Kasumi-1 (cell line): ENCODE measurements around the gene WTIP.
"Not testable (repeated sequence)": the region's sequence is repeated elsewhere in the genome, so short reads cannot be mapped to it uniquely, and the experiment has no call there.

ENCODE experiments used
- DNase-seq, 2 experiments: peaks; one replicate each; lab custom pipeline; 2025; lab: John Stamatoyannopoulos, UW

The WTIP gene

DNA sequence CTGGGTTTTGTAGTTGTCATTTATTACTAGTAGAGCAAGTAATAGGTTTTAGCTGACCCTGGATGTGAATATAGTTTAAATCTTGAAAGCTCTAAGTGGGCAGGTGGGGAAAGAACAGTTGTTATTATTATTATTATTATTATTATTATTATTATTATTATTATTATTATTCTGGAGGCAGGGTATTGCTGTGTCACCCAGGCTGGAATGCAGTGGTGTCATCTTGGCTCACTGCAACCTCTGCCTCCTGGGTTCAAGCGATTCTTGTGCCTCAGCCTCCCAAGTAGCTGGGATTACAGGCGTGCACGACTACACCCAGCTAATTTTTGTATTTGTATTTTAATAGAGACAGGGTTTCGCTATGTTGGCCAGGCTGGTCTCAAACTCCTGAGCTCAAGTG, 3.1 kb upstream of the WTIP start:
- not testable (repeated sequence) for DNase-seq

- no peak for DNase-seq
Observed at GRCh38 chr19:34479396-34479795, 2.2 kb upstream of the WTIP start.

DNA sequence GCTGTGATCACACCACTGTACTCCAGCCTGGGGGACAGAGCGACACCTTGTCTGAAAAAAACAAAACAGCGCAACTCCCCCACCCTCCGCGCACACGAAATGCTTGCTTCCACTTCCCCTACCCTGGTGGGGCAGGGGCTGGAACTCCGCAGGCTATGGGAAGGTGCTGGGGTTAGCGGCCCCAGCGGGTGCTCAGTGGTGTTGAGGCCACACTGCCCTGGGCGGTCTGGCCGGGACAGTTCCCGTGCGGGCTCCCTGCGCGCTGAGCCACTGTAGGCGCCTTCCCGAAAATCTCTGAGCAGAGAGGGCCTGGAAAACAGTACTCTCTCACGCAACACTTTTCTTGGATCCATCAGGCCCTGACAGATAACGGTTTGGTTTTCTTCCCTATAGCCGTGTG, 1.1 kb upstream of the WTIP start:
- DNase-seq, result no peak

DNA sequence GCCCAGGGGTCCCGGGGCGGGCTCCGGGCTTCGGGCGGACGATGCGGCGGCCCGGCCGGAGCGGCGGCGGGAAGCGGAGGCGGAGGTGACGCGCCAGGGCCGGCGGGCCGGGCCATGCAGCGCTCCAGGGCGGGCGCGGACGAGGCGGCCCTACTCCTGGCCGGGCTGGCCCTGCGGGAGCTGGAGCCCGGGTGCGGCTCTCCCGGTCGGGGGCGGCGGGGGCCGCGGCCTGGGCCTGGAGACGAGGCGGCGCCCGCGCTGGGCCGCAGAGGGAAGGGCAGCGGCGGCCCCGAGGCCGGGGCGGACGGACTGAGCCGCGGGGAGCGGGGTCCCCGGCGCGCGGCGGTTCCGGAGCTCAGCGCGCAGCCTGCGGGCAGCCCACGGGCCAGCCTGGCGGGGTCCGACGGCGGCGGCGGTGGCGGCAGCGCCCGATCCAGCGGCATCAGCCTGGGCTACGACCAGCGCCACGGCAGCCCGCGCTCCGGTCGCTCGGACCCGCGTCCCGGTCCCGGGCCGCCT, 362 bp downstream of the WTIP start:
- no peak for DNase-seq

- DNase-seq, result no peak
Observed at GRCh38 chr19:34482380-34483250, 1.1 kb downstream of the WTIP start.

DNA sequence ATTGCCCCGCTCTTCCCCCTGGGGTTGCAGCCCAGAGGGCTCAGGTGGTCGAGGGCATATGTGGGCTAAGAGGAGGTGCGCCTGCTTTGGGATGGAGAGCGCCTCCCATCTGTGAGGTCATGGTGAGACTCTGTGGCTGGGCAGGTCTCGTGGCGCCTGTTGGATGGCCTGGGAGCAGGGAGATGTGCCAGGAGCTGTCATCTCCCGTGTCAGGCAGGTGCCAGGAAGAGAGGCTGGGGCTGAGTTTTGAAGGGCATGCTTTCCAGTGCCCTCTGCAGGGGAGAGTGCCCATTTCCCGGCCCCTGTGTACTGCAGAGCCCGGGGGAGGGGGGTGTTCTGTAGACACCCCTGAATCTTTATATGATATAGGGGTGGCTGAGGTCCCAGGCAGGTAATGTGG, 2.8 kb downstream of the WTIP start:
- no peak for DNase-seq

DNA sequence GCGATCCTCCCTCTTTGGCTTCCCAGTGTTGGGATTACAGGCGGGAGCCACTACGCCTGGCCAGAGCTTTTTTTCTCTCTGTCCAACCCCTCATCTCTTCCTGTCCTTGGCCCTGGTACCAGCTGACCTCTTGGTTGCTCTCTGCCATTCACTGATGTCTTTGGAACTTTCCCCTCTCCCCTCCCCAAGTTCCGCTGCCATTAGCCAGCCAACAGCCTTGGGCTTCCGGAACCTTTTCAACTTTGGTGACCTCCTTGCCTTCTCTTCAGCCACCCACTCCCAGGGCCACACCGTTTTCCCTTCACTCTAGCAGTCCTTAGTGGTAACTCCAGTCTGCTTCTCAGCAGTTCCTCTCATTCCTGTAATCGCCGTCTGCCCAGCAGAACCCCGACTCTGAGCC, 4.3 kb downstream of the WTIP start:
- DNase-seq, result no peak

DNA sequence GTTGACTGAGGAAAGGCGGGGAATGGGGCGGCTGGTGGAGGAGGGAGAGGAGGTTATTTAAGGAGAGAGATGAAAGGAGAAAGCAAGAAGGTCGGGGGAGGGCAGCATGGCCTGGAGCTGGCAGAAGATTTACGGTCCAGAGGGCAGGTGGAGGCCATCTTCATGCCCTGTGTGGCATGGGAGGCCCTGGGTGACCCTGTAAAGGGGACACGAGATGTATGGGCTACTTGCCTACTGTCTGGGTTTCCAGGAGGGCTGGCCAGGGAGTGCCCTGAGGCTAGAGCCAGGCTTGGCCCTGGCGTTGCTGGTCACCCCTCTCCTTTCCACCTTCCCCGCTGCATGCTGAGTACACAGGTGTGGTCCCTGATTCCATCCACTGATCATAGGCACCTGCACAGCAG, 6.1 kb downstream of the WTIP start:
- no peak for DNase-seq

DNA sequence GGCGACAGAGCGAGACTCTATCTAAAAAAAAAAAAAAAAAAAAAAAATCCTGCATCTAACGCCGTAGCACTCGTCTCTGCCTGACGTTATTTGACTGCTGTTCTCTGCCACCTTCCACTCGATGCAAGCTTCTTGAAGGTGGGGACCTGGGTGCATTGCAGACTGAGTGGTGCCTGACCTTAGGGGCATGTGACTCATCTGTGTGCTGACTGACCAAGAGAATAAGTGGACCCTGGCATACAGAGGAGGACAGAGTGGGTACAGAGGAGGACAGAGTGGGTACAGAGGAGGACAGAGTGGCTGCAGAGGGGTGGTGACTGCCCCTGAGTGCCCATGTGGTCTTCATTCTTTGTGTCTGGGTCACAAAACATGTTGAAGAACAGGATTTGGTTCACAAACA, 7.6 kb downstream of the WTIP start:
- no peak for DNase-seq

GRCh38 chr19:34490141-34490766, 8.7 kb downstream of the WTIP start:
- DNase-seq, result no peak

DNA sequence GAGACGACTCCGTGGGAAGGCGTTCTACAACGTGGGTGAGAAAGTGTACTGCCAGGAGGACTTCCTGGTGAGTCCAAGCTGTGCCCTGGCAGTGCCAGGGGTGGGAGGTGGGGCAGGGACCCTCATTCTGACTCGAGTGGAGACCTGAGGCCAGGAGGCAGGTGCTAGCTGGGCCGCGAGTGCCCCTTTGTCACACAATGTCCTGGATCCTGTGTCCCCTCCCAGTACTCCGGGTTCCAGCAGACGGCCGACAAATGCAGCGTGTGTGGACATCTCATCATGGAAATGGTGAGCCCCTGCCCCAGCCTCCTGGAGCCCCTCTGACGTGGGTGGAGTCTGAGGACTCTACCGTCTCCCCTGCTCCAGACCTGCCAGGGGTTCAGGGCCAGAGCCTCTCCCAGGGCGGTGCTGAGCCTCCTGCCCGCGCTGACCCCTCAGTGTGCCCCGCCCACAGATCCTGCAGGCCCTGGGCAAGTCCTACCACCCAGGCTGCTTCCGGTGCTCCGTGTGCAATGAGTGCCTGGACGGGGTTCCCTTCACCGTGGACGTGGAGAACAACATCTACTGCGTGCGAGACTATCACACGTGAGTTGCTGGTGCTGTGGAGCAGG, 11.6 kb downstream of the WTIP start:
- no peak for DNase-seq

DNA sequence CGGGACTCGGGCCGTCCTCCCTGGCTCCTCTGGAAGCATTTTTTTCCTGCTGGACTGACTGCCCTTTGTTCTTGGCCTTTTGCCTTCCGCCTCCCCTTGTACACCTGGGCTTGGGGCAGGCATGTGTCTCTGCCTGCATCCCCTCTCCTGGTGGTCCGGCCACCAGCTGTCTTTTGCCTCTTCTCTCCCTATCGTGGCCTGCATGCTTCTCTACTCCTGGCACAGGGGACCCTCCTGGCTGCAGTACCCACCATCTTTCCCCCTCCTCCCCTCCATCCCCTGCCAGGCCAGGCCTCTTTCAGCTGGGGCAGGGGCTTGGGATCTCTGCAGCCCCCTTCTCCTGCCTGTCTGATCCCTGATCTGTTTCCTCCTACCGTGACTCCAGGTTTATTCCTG, 12.1 kb downstream of the WTIP start:
- no peak for DNase-seq

DNA sequence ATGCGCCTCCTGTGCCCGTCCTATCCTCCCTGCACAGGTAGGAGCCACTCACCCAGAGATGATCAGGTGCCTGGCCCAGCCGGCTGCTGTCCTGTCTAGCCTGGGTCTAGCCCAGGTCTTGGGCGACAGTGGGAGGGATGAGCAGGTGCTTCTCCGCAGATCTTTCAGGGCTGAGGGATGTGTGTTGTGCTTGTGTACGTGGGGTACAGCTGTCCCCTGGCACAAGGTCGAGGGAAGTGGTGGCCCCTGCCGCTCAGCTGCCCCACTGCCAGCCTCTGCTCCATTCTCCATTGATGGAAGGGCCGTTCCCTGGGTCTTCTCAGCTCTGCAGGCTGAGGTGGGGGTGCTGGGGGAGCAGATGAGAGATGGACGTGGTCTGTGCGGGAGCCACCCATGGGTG, 13.0 kb downstream of the WTIP start:
- no peak for DNase-seq

GRCh38 chr19:34495416-34495815, 13.9 kb downstream of the WTIP start:
- no peak for DNase-seq

DNA sequence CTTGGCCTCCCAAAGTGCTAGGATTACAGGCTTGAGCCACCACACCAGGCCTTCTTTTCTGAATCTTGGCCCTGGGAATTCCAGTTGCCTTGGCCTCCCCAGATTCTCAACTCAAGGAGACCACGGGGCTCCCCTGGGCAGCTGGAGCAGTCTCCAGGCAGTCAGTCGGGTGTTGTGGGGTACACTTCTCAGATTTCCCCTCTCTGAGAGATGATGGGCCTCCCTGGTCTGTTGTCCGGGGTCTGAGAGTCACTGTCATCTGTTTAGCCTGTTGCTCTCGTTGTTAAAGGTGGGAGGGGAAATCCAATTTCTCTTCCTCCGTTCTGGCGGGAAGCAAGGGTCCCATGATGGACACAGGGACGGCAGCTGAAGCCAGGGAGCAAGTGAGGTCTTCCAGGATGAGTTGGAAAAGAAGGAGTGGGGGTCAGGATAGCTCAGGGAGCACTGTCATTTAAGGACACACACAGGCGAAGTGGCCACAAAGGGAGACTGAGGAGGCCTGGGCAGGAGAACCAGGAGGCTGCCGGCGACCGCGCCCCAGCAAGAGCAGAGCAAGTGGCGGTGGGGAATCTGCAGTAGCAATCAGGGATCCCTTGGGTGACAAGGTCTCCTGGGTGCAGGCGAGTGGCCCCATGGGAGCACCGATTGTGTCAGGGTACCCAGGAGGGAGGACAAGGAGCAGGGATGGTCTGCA, 15.7 kb downstream of the WTIP start:
- no peak for DNase-seq

DNA sequence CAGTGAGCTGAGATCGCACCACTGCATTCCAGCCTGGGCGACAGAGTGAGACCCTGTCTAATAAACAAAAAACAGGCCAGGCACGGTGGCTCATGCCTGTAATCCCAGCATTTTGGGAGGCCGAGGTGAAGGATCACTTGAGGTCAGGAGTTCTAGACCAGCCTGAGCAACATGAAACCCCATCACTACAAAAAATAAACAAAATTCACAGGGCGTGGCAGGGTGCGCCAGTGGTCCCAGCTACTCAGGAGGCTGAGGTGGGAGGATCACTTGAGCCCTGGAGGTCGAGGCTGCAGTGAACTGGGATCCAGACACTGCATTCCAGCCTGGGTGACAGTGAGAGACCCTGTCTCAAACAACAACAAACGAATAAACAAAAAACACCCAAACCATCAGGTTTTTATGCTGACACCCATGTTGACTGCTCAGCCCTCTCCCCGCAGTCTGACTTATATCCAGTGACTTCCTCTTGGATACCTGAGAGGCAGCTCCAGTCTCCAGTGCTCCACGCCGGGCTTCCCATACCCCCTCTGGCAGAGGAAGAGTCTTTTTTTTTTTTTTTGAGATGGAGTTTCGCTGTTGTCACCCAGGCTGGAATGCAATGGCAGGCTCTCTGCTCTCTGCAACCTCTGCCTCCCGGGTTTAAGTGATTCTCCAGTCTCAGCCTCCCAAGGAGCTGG, 17.7 kb downstream of the WTIP start:
- no peak for DNase-seq

- no peak for DNase-seq
Observed at GRCh38 chr19:34500656-34501120, 19.1 kb downstream of the WTIP start.

- DNase-seq, result peak; percentile 79 to 80
Observed at GRCh38 chr19:34501339-34502320, 20.1 kb downstream of the WTIP start.

DNA sequence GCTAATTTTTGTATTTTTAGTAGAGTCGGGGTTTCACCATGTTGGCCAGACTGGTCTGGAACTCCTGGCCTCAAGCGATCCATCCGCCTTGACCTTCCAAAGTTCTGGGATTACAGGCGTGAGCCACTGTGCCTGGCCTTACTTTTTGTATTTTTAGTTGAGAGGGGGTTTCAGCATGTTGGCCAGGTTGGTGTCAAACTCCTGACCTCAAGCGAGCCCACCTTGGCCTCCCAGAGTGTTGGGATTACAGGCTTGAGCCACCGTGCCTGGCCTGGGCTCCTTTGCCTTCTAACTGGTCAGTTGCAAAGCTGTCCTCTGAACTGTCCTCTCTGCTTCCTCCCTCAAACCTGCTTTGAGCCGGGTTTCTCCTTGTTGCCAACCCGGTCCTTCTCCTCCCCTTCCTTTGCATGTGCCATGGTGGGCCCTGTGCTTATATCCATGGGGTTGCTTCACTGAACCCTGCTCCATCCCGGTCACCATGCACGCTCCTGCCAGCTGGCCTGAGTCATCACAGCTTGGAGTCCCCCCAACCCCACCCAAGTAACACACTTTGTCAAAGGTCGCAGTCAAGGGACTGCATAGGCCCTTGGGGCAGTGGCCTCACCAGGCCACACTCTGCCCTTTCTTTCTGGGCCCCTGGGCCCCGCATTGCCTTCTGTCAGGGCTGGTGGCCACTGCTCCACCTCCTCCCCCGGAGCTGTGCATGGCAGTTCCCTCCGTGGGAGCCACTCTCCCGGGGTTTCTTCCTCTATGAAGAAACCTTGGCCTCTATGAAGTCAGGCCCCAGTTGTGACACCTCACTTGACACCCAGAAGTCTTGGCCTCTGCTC, 21.2 kb downstream of the WTIP start:
- no peak for DNase-seq
